CD4-positive, alpha-beta T cell treated with Interleukin-10 for 1 hour (primary cell): ENCODE results near the gene LIME1.
"Not testable (repeated sequence)": the region's sequence is repeated elsewhere in the genome, so short reads cannot be mapped to it uniquely, and the experiment has no call there.

ENCODE experiments used
- DNase-seq: peaks from one replicate; pipeline ENCODE4 v3.0.0-alpha.2; 2020

Gene LIME1

DNA sequence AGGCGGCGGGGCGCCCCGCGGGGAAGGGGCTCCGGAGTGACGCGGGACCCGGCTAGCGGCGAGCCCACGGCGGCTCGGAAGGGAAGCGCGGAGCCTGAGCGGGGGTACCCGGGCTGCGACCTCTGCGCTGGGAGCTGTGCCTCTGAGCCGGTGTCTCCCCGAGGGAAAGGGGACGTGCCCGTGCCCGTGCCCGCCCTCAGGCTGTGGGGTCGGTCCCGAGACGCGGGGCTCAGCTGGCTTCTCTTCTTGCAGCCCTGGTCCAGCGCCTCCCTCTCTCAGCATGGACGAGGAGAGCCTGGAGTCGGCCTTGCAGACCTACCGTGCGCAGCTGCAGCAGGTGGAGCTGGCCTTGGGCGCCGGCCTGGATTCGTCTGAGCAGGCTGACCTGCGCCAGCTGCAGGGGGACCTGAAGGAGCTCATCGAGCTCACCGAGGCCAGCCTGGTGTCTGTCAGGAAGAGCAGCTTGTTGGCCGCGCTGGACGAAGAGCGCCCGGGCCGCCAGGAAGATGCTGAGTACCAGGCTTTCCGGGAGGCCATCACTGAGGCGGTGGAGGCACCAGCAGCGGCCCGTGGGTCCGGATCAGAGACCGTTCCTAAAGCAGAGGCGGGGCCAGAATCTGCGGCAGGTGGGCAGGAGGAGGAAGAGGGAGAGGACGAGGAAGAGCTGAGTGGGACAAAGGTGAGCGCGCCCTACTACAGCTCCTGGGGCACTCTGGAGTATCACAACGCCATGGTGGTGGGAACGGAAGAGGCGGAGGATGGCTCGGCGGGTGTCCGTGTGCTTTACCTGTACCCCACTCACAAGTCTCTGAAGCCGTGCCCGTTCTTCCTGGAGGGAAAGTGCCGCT is 27.9 kb upstream of the LIME1 start:
- no peak for DNase-seq

DNA sequence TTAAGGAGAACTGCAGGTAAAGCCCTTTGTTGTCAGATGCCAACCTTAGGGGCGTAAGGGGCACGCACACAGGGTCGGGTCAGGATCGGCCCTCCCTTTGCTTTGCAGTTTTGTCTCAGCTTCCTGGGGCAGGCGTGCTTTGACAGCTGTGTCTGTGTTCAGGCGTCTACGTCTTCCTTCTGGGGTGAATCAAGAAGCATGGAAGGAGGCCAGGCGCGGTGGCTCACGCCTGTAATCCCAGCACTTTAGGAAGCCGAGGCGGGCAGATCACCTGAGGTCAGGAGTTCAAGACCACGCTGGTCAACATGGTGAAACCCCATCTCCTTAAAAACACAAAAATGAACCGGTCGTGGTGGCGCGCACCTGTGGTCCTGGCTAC is 27.3 kb upstream of the LIME1 start:
- no peak for DNase-seq

DNA sequence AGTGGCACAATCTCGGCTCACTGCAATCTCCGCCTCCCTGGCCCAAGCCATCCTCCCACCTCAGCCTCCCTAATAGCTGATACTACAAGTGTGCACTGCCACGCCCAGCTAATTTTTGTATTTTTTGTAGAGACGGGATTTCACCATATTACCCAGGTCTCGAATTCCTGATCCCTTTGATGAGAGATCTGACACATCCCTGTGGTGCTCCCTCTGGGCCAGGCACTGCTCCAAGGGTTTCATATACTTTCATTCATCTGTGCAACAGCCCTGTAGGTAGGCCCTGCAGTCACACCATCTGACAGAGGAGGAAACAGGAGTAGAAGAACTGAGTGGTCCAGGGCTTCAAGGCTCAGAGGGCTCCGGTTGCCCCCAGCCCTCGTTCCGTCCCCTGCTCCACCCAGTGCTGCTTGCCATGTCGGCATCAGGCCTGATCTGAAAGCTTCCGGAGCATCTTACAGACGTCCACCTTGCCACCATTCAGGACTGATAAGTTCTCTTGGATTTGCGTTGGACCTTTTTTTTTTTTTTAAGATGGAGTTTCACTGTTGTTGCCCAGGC is 25.3 kb upstream of the LIME1 start:
- no peak for DNase-seq

DNA sequence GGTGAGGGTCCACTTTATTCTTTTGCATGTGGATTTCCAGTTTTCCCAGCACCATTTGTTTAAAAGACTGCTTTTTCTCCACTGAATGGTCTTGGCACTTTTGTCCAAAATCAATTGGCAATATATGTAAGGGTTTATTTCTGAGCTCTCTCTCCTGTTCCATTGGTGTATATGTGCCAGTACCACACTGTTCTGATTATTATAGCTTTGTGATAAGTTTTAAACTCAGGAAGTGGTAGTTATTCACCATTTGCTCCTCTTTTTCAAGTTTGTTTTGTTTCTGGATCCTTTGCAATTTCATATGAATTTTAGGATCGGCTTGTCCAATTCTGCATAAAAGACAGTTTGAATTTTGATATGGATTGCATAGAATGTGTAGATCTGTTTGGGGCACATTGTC is 24.3 kb upstream of the LIME1 start:
- no peak for DNase-seq

DNA sequence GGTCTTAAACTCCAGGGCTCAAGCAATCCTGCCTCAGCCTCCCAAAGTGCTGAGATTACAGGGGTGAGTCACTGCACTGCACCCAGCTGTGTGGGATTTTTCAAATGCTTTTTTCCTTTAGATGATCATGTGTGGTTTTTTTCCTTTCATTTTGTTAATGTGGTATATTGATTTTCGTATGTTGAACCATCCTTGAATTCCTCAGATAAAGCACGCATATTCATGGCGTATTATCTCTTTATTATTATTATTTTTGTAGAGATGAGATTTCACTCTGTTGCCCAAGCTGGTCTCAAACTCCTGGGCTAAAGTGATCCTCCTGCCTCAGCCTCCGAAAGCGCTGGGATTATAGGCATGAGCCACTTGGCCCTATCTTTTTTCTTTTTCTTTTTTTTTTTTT is 21.6 kb upstream of the LIME1 start:
- no peak for DNase-seq

DNA sequence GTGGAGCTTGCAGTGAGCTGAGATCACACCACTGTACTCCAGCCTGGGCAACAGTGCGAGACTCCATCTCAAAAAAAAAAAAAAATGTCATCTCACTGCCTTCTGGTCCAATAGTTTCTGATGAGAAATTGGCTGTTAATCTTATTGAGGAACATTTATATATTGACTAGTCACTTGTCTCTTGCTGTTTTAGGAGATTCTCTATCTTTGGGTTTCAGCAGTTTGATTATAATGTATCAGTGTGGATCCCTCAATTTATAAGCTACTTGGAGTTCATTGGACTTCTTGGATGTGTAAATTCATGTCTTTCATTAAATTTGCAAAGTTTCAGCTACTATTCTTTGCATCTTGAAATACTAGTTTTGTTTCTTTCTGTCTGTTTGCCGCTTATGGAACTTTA is 17.5 kb upstream of the LIME1 start:
- DNase-seq, result no peak

DNA sequence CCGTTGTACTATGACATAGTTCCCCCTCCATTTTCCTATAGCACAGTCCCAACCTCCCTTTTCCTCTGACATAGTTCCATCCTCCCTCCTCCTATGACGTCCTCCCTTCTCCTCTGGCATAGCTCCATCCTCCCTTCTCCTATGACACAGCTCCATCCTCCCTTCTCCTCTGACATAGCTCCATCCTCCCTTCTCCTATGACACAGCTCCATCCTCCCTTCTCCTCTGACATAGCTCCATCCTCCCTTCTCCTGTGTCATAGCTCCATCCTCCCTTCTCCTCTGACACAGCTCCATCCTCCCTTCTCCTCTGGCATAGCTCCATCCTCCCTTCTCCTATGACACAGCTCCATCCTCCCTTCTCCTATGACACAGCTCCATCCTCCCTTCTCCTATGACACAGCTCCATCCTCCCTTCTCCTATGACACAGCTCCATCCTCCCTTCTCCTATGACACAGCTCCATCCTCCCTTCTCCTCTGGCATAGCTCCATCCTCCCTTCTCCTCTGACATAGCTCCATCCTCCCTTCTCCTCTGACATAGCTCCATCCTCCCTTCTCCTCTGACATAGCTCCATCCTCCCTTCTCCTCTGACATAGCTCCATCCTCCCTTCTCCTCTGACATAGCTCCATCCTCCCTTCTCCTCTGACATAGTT is 13.4 kb upstream of the LIME1 start:
- not testable (repeated sequence) for DNase-seq

DNA sequence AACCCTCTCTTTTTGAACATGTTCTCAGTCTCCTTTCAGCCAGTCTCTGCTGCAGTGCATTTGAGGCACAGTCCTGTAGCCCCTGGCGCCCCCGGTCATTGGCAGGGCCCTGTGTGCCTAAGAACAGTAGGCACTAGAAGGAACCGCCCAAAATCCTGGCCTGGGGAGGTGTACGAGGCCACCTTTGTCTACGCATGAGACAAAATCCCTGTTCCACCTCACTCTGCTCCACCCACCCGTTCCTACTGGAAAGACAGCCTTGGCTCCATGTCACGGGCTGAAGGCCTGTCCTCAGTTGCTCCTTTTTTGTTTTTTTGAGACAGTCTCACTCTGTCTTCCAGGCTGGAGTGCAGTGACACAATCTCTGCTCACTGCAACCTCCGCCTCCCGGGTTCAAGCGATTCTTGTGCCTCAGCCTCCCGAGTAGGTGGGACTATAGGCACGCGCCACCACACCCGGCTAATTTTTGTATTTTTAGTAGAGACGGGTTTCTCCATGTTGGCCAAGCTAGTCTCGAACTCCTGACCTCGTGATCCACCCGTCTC is 6.2 kb upstream of the LIME1 start:
- not testable (repeated sequence) for DNase-seq

DNA sequence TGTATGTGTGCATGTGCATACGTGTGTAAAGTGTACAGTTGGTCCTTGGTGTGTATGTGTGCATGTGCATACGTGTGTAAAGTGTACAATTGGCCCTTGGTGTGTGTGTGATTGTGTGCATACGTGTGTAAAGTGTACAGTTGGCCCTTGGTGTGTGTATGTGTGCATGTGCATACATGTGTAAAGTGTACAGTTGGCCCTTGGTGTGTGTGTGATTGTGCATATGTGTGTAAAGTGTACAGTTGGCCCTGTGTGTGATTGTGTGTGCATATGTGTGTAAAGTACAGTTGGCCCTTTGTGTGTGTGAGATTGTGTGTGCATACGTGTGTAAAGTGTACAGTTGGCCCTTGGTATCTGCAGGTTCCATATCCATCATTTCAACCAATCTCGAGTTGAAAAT is 5.1 kb upstream of the LIME1 start:
- DNase-seq, result no peak

DNA sequence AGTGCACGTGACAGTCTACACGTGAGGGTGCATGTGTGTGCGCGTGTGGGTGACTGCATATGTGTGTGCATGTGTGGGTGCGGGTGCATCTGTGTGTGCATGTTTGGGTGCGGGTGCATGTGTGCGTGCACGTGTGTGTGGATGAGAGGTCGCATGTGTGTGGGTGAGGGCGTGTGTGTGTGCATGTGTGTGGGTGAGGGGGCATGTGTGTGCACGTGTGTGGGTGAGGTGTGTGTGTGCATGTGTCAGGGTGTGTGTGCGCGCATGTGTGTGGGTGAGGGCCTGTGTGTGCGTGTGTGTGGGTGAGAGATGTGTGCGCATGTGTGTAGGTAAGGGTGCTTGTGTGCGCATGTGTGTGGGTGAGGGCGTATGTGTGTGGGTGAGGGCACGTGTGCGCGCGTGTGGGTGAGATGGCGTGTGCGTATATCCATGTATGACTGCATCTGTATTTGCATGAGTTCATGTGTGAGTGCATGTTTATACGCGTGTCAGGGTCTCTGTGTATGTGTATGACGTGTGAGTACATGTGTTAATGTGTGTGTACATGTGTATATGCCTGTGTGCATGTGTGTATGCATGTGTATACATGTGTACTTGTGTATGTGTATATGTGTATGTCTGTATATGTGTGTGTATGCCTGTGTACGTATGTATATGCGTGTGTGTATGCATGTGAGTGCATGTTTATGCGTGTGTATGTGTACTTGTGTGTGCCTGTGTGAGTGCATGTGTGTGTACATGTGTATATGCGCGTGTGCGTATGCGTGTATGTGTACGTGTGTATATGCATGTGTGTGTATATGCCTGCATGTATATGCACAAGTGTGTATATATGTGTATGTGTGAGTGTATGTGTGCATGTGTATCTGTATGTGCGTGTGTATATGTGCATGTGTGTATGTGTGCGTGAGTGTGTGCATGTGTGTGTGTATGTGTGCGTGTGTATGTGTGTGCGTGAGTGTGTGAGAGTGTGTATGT is 4.1 kb upstream of the LIME1 start:
- no peak for DNase-seq

DNA sequence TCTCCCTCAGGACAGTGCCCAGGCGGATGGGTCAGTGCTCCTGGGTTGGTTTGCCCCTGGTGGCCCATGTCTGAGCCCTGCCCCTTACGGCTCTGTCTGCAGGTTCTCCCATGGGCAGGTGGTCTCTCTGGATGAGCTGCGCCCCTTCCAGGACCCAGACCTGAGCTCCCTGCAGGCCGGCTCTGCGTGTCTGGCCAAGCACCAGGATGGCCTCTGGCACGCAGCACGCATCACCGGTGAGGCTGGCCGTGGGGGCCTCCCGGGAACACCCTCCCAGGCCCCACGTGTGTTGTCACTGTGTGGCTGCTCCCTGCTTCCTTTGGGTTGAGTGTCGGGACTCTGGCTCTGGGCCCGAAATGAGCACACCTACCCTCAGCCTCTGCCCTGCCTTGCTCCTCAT is 3.3 kb upstream of the LIME1 start:
- no peak for DNase-seq

DNA sequence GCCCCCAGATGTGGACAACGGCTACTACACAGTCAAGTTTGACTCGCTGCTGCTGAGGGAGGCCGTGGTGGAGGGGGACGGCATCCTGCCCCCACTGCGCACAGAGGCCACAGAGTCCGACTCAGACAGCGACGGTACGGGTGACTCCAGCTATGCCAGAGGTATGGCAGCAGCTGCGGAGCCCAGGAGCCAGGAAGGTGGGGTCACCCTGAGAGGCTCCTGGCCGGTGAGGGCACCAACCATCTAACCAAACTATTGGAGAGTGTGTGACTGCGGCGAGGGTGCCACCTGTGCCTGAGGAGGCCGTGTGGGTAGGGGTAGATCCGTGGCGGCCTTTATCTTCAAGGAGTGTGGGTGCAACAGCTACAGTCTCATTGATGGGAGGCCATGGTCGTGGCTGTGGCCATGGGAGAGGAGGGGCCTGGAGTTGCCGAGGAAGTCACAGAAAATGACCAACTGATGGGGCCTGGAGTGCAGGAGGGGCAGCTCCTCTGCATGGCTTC is 2.8 kb upstream of the LIME1 start:
- no peak for DNase-seq

DNA sequence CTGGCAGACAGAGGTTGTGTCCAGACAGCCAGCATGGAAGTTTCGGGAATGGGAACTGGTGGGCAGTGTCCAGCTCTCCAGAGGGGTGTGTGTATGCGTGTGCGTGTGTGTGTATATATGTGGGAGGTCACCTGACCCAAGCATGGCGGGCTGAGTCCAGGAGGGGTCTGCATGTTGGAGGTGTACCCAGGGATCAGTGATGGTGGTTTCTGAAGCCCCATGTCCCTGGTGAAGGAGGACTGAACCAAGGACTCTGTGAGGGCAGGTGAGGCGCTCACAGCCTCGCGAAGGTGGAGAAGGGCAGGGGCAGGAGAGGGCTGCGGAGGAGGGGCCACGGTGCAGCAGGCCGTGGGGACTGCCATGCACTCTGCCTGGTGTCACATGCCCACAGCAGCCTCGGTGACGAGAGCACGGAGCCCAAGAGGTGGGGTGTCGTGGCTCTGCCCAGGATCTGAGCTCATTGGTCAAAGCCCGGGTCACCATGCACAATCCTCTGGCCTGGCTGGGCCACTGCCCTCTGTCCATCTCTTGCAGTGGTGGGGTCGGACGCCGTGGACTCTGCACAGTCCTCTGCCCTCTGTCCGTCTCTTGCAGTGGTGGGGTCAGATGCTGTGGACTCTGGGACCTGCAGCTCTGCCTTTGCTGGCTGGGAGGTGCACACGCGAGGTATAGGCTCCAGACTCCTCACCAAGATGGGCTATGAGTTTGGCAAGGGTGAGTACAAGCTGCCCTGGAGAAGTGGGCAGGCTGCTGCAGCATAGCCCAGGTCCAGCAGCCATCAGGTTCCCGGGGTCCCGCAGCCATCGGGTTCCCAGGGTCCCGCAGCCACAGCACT is 2.1 kb upstream of the LIME1 start:
- no peak for DNase-seq

DNA sequence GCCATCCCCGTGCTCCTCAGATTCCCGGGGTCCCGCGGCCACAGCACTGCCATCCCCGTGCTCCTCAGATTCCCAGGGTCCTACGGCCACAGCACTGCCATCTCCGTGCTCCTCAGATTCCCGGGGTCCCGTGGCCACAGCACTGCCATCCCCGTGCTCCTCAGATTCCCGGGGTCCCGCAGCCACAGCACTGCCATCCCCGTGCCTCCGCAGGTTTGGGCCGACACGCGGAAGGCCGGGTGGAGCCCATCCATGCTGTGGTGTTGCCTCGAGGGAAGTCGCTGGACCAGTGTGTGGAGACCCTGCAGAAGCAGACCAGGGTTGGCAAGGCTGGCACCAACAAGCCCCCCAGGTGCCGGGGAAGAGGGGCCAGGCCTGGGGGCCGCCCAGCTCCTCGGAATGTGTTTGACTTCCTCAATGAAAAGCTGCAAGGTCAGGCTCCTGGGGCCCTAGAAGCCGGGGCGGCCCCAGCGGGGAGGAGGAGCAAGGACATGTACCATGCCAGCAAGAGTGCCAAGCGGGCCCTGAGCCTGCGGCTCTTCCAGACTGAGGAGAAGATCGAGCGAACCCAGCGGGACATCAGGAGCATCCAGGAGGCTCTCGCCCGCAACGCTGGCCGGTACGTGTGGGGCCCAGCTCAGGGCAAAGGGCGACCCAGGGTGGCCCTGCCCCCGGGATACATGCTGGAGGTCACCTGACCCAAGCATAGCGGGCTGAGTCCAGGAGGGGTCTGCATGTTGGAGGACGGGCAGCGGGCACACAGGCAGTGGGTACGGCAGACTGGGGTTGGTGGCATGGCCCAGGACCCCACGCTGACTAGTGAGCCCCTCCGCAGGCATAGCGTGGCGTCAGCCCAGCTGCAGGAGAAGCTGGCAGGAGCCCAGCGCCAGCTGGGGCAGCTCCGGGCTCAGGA is 1.3 kb upstream of the LIME1 start:
- DNase-seq, result no peak

DNA sequence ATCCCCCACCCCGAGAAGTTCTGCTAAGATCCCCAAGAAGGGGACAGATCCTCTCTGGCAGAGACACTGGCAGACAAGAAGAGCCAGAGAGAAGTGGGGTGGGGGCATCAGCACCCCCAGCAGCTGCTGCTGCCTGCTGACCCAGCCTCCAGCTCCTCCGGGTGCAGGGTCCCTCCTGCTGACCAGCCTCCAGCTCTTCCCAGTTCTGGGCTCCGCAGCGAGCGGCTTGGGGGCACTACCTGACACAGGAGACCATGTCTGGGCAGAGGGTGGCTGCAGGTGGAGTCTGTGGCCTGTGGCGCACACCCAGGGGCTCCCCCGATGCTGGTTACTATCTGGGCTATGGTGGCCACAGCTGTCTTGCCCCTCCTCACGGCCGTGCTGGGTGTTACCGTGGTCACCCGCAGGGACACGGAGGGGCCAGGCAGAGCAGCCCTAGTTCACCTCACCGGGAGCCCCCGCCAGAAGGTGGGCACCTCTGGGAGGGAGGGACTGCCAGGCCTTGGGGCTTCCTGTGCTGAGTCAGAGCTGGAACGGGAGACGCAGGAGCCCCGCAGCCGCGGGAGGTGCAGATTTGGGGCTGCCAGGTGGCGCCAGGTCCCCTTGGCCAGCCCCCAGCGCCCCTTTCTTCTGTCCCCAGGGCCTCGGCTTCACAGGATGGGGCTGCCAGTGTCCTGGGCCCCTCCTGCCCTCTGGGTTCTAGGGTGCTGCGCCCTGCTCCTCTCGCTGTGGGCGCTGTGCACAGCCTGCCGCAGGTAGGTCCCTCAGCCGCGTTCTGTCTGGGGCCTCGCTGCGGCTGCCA is 630 bp downstream of the LIME1 start:
- DNase-seq, result peak; percentile 60

DNA sequence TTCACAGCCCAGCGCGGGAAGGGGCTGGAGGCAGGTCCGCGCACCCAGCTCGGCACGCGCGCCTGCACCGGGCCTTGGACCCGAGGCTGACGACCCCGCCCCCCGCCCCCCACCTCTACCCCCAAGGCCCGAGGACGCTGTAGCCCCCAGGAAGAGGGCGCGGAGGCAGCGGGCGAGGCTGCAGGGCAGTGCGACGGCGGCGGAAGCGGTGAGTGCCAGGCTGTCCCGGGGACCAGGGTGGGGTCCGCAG is 1.2 kb downstream of the LIME1 start:
- DNase-seq, result no peak

DNA sequence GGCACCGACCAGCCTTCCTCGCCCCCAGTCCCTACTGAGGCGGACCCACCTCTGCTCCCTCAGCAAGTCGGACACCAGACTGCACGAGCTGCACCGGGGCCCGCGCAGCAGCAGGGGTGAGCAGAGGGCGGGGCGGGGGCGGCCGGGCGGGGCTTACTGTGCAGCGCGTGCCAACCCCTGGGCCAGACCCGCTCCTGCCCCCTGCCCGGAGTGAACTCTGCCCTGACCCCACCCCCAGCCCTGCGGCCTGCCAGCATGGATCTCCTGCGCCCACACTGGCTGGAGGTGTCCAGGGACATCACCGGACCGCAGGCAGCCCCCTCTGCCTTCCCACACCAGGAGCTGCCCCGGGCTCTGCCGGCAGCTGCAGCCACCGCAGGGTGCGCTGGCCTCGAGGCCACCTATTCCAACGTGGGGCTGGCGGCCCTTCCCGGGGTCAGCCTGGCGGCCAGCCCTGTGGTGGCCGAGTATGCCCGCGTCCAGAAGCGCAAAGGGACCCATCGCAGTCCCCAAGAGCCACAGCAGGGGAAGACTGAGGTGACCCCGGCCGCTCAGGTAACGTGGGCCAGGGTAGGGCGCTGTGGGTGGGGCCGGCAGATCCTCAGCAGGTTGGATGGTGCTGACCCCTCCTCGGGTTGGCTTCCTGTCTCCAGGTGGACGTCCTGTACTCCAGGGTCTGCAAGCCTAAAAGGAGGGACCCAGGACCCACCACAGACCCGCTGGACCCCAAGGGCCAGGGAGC is 1.7 kb downstream of the LIME1 start:
- DNase-seq, result no peak

DNA sequence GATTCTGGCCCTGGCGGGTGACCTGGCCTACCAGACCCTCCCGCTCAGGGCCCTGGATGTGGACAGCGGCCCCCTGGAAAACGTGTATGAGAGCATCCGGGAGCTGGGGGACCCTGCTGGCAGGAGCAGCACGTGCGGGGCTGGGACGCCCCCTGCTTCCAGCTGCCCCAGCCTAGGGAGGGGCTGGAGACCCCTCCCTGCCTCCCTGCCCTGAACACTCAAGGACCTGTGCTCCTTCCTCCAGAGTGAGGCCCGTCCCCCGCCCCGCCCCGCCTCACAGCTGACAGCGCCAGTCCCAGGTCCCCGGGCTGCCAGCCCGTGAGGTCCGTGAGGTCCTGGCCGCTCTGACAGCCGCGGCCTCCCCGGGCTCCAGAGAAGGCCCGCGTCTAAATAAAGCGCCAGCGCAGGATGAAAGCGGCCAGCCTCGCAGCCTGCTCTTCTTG is 2.2 kb downstream of the LIME1 start:
- DNase-seq, result peak; percentile 40
